GM12872 (cell line): ENCODE data around the gene NT5C3B.

ENCODE experiments used
- CTCF ChIP-seq: IDR thresholded peaks from 3 replicates; pipeline ENCODE4 v1.5.1; 2011; ENCODE audit warnings: low read depth, mild to moderate bottlenecking, low read length, moderate library complexity; ENCODE audit not compliant: insufficient read depth

The NT5C3B gene

GRCh38 chr17:41810659-41811548 lies 25.1 kb downstream of the NT5C3B start:
- no peak for TF ChIP-seq CTCF

- TF ChIP-seq CTCF, result no peak
These were observed 29.2 kb downstream of the NT5C3B start for GRCh38 chr17:41806685-41807445.

GRCh38 chr17:41803049-41804020 lies 32.7 kb downstream of the NT5C3B start:
- TF ChIP-seq CTCF, result no peak

GRCh38 chr17:41801374-41802271 lies 34.4 kb downstream of the NT5C3B start:
- TF ChIP-seq CTCF, result peak; percentile 93

- TF ChIP-seq CTCF, result no peak
These were observed 35.2 kb downstream of the NT5C3B start for GRCh38 chr17:41800601-41801373.

GRCh38 chr17:41799366-41799765 lies 36.7 kb downstream of the NT5C3B start:
- no peak for TF ChIP-seq CTCF
